Loucy (cell line): ENCODE results near the gene DDOST.
A peak's percentile ranks its signal among the peaks of the same experiment; 100 is the strongest.

Source experiments
- H2AFZ ChIP-seq: fragments of 200-600 bp; sonication (generic); 2 replicates; pipeline ENCODE4 v1.6.0; 2016; ENCODE audit warnings: antibody characterized with exemption, mild to moderate bottlenecking, low read length, moderate library complexity
- H3F3A ChIP-seq: fragments of 200-600 bp; 2 replicates; pipeline ENCODE4 v1.6.0; 2016; ENCODE audit warnings: antibody characterized with exemption, low read depth, mild to moderate bottlenecking
- H3K27me3 ChIP-seq: fragments of 200-600 bp; sonication (generic); 2 replicates; pipeline ENCODE4 v1.6.1; 2014; ENCODE audit warnings: low read length, mild to moderate bottlenecking; ENCODE audit not compliant: insufficient read depth, poor library complexity, severe bottlenecking
- H3K36me3 ChIP-seq: fragments of 200-600 bp; sonication (generic); 2 replicates; pipeline ENCODE4 v1.6.1; 2016; ENCODE audit warnings: low read length; ENCODE audit not compliant: insufficient read depth
- H3K4me1 ChIP-seq: fragments of 200-600 bp; sonication (generic); 2 replicates; pipeline ENCODE4 v1.5.1; 2014; ENCODE audit warnings: low read length, mild to moderate bottlenecking; ENCODE audit not compliant: insufficient read depth, poor library complexity, severe bottlenecking
- H3K4me2 ChIP-seq: fragments of 200-600 bp; sonication (generic); 2 replicates; pipeline ENCODE4 v1.6.0; 2014; ENCODE audit warnings: antibody characterized with exemption, low read length, low read depth, mild to moderate bottlenecking; ENCODE audit not compliant: poor library complexity, severe bottlenecking
- H3K4me3 ChIP-seq: fragments of 200-600 bp; sonication (generic); 2 replicates; pipeline ENCODE4 v1.5.1; 2014; ENCODE audit warnings: low read length, mild to moderate bottlenecking, mixed read lengths; ENCODE audit not compliant: poor library complexity, severe bottlenecking
- H3K79me2 ChIP-seq: fragments of 200-600 bp; sonication (generic); 2 replicates; pipeline ENCODE4 v1.6.1; 2014; ENCODE audit warnings: low read length; ENCODE audit not compliant: insufficient read depth
- H3K9ac ChIP-seq: fragments of 200-600 bp; sonication (generic); 2 replicates; pipeline ENCODE4 v1.6.0; 2014; ENCODE audit warnings: mild to moderate bottlenecking, low read depth, low read length, moderate library complexity; ENCODE audit not compliant: poor library complexity, severe bottlenecking
- H3K9me2 ChIP-seq: fragments of 200-600 bp; sonication (generic); replicated peaks from 2 replicates; pipeline ENCODE4 v1.6.1; 2016; ENCODE audit warnings: low read depth, low read length, mixed read lengths
- H3K9me3 ChIP-seq: fragments of 200-600 bp; sonication (generic); 2 replicates; pipeline ENCODE4 v1.6.1; 2014; ENCODE audit warnings: mild to moderate bottlenecking, antibody characterized with exemption, low read length, low read depth; ENCODE audit not compliant: insufficient read depth
- H4K20me1 ChIP-seq: fragments of 200-600 bp; sonication (generic); 2 replicates; pipeline ENCODE4 v1.6.0; 2014; ENCODE audit warnings: antibody characterized with exemption, low read length, mild to moderate bottlenecking; ENCODE audit not compliant: insufficient read depth, poor library complexity, severe bottlenecking
- EZH2phosphoT487 ChIP-seq: fragments of 200-600 bp; IDR thresholded peaks from 2 replicates; pipeline ENCODE4 v1.6.1; 2018; ENCODE audit warnings: antibody characterized with exemption, mild to moderate bottlenecking, moderate library complexity, borderline replicate concordance
- TF ChIP-seq, protein P1 (sequence below): fragments of 200-600 bp; sonication (generic); conservative IDR thresholded peaks from 2 replicates; pipeline ENCODE4 v1.5.1; 2014; ENCODE audit warnings: mild to moderate bottlenecking, antibody characterized with exemption, low read length

The DDOST gene

DNA sequence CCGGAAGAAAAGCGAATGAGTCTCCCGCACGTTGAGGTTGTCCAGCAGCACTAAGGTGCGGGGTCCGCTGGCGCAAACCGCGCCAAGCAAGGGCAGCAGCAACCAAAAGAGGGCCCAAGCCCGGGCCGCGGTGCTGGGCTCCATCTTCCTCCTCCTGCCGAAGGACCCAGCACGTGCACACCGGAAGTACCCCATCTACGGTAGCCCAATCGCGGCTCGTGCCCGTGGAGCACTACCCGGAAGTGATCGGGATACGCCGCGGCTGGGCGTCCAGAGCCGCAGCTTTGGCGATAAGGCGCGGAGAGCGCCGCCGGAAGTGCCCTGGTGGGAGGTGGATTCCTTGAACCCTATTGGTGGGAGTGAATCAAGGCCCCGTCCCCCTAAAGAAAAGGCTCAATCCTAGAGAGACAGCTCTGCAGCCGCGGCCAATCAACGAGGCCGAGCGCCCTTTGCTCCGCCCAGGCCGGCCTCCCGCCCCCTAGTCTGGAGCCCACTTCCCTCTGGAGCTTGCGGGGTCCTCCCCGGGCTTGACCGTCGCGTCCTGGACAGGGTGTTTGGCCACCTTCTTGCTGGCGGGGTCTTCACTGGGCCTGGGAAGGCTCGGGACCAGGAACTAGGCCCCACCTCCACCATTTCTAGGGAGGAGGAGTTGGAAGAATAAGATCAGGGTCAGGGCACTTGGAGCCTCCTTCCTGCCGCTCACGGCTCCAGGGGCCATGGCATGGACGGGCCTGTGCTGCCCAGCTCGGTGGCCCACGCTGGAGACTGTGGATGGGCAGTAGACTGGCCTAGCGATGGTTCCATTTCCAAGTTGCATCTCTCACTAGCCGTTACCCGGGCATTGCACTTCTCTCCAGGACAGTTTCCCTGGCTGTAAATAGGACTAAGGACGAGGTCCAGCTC is at the start of gene DDOST:
TSS of gene DDOST (minus strand) at position 163 of the 903 bp plus-strand sequence. CDS start at position 144, 19 bp downstream.
- Histone ChIP-seq H3K4me3 (peak within 1 kb of the TSS; percentile 89), H3K4me1 (peaks cover 40% of the 10 kb centered on the region), H3K4me2 (peak within 1 kb of the TSS; percentile 98), H4K20me1 (peaks cover 38% of the 10 kb centered on the region), H3K9me2 (no peaks in the 10 kb centered on the region), H3K27me3 (no peaks in the 10 kb centered on the region), H3F3A (peaks cover 3% of the 10 kb centered on the region; the same call in 1 of the 2 replicates), H3K9me3 (no peaks in the 10 kb centered on the region), H2AFZ (peak within 1 kb of the TSS; percentile 79), H3K9ac (peak within 1 kb of the TSS; percentile 96), H3K36me3 (peaks cover 18% of the 10 kb centered on the region; the same call in 1 of the 2 replicates), H3K79me2 (peaks cover 56% of the 10 kb centered on the region)
- TF ChIP-seq EZH2phosphoT487, result no peak
- TF ChIP-seq, protein P1, sequence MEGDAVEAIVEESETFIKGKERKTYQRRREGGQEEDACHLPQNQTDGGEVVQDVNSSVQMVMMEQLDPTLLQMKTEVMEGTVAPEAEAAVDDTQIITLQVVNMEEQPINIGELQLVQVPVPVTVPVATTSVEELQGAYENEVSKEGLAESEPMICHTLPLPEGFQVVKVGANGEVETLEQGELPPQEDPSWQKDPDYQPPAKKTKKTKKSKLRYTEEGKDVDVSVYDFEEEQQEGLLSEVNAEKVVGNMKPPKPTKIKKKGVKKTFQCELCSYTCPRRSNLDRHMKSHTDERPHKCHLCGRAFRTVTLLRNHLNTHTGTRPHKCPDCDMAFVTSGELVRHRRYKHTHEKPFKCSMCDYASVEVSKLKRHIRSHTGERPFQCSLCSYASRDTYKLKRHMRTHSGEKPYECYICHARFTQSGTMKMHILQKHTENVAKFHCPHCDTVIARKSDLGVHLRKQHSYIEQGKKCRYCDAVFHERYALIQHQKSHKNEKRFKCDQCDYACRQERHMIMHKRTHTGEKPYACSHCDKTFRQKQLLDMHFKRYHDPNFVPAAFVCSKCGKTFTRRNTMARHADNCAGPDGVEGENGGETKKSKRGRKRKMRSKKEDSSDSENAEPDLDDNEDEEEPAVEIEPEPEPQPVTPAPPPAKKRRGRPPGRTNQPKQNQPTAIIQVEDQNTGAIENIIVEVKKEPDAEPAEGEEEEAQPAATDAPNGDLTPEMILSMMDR, result peak; percentile 30; the same call in 1 of the 2 replicates

DNA sequence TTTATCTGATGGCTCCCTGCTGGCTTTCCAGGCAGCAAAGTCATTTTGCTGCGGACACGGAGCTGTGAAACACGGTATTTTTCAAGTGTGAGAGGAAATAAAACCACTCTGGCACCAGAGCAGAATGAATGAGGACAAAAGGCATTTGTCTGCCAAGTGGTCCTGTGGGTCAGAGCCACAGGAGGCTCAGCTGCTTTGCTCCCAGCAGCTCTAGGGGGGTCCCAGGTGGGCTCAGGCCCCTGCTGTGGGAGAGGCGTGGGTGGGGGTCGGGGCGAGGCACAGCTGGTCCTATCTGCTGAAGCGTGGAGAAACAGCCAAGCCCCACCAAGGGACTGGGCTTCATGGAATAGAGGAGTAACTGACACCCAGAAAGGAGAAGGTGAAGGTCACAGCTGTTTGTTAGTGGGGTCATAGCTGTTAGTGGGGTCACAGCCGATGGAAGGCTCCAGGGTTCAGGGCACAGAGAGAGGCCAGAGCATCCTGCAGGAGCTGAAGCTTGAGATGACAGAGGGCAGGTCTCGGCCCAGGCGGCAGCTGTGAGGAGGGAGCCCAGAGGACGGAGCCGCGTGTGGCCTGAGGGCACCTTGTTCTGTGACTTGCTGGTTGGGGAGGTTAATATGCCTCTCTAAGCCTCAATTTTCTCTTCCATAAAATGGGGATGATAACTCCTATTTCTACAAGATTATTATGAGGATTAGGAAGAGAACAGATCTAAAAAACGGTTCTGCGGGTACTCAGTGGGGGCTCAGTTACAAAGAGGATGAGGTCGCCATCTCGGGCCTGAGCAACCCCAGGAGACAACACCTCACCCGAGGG is 49.5 kb upstream of the DDOST start:
- TF ChIP-seq EZH2phosphoT487, result no peak
- TF ChIP-seq, protein P1, result no peak
- Histone ChIP-seq H2AFZ (no peak overlapping the region), H3K79me2 (no peaks in the 10 kb centered on the region), H3K9ac (no peak overlapping the region), H3K9me2 (no peaks in the 10 kb centered on the region), H3K4me1 (no peaks in the 10 kb centered on the region), H3K9me3 (no peaks in the 10 kb centered on the region), H3K27me3 (no peaks in the 10 kb centered on the region), H3K36me3 (no peaks in the 10 kb centered on the region), H3F3A (no peaks in the 10 kb centered on the region), H3K4me2 (no peak overlapping the region), H4K20me1 (no peaks in the 10 kb centered on the region), H3K4me3 (no peak overlapping the region)

DNA sequence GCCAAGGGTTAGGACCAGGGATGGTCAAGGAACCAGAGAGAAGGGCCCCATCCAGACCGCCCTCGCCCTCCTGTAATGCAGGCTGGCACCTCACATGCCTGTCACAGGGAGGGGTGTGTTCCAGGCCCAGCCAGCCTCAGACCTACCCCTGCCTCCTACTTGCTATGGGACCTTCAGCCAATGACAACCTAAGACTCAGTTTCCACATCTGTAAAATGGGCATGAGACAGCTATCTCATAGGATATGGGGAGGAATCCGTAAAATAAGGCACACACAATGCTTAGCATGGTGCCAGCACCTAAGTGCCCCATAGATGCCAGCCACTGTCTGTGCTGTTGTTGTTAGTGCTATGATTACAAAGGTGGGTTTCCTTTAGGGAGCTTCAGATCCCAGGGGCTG is 48.7 kb upstream of the DDOST start:
- H3K27me3 ChIP-seq, result no peaks in the 10 kb centered on the region
- H4K20me1 ChIP-seq, result no peaks in the 10 kb centered on the region
- H3K36me3 ChIP-seq, result no peaks in the 10 kb centered on the region
- H3K4me1 ChIP-seq, result no peaks in the 10 kb centered on the region
- H3K4me3 ChIP-seq, result no peak overlapping the region
- TF ChIP-seq, protein P1, result no peak
- TF ChIP-seq EZH2phosphoT487, result no peak
- H2AFZ ChIP-seq, result no peak overlapping the region
- H3K9me2 ChIP-seq, result no peaks in the 10 kb centered on the region
- H3K4me2 ChIP-seq, result no peak overlapping the region
- no peaks in the 10 kb centered on the region for H3K9me3 ChIP-seq
- H3K9ac ChIP-seq, result no peak overlapping the region
- no peaks in the 10 kb centered on the region for H3F3A ChIP-seq
- H3K79me2 ChIP-seq, result no peaks in the 10 kb centered on the region
